Left ventricle myocardium inferior (tissue), 1 donor: ENCODE results near the gene IGFBP3. TPM values are rescaled to one million over a fixed set of nuclear protein-coding genes. Genes with fewer than 3 reads are reported as not detected.
"Not testable (repeated sequence)": the region's sequence is repeated elsewhere in the genome, so short reads cannot be mapped to it uniquely, and the experiment has no call there.

Source experiments
- DNase-seq: peaks from one replicate; pipeline ENCODE4 v3.0.0-alpha.2; 2020
- H3K27ac ChIP-seq: fragments of 200-600 bp; replicated peaks from 2 replicates; pipeline ENCODE4 v1.8.0; 2021
- H3K27me3 ChIP-seq: fragments of 200-600 bp; 2 replicates; pipeline ENCODE4 v1.8.0; 2021; ENCODE audit warnings: low read depth
- H3K36me3 ChIP-seq: fragments of 200-600 bp; 2 replicates; pipeline ENCODE4 v1.8.0; 2021
- H3K4me1 ChIP-seq: fragments of 200-600 bp; 2 replicates; pipeline ENCODE4 v1.8.0; 2021
- H3K4me3 ChIP-seq: fragments of 200-600 bp; 2 replicates; pipeline ENCODE4 v1.8.0; 2021; ENCODE audit warnings: mild to moderate bottlenecking, moderate library complexity
- H3K9me3 ChIP-seq: fragments of 200-600 bp; replicated peaks from 2 replicates; pipeline ENCODE4 v1.8.0; 2021
- intact Hi-C: fragments of 100-400 bp; cut with micrococcal nuclease; formaldehyde crosslinking; loops from one replicate; pipeline ENCODE4 v1.11.0; 2022
- total RNA-seq: library from RNA; stranded (reverse); fragmentation: NEBNext Ultra II Directional; extraction: Animal tissue kit (Norgen Biotek cat#: 25700); gene quantifications from one replicate; pipeline ENCODE4 v1.2.1, GENCODE V29; 2021
- TF ChIP-seq, protein P1 (sequence below): fragments of 200-600 bp; IDR thresholded peaks from 2 replicates; pipeline ENCODE4 v1.8.0; 2021; ENCODE audit warnings: antibody characterized with exemption, mild to moderate bottlenecking, borderline replicate concordance
- donor health status: DM: no; HTN: yes; CAD: no; lungs with severe emphysema.

Gene IGFBP3
- total RNA-seq, 1 donor from 2014 or later: 60.8 TPM

GRCh38 chr7:45940939-45941338, 19.9 kb upstream of the IGFBP3 start:
- Histone ChIP-seq H3K4me3 (no peak overlapping the region), H3K9me3 (no peaks in the 10 kb centered on the region), H3K36me3 (no peaks in the 10 kb centered on the region), H3K27ac (no peak overlapping the region), H3K27me3 (peaks cover 5% of the 10 kb centered on the region), H3K4me1 (no peaks in the 10 kb centered on the region)
- intact Hi-C loops: no loop called here
- TF ChIP-seq, protein P1, sequence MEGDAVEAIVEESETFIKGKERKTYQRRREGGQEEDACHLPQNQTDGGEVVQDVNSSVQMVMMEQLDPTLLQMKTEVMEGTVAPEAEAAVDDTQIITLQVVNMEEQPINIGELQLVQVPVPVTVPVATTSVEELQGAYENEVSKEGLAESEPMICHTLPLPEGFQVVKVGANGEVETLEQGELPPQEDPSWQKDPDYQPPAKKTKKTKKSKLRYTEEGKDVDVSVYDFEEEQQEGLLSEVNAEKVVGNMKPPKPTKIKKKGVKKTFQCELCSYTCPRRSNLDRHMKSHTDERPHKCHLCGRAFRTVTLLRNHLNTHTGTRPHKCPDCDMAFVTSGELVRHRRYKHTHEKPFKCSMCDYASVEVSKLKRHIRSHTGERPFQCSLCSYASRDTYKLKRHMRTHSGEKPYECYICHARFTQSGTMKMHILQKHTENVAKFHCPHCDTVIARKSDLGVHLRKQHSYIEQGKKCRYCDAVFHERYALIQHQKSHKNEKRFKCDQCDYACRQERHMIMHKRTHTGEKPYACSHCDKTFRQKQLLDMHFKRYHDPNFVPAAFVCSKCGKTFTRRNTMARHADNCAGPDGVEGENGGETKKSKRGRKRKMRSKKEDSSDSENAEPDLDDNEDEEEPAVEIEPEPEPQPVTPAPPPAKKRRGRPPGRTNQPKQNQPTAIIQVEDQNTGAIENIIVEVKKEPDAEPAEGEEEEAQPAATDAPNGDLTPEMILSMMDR: no peak
- no peak for DNase-seq

GRCh38 chr7:45940237-45940781, 19.2 kb upstream of the IGFBP3 start:
- H3K4me1 ChIP-seq, H3K36me3 ChIP-seq, H3K4me3 ChIP-seq, intact Hi-C loops, H3K27ac ChIP-seq, H3K9me3 ChIP-seq, H3K27me3 ChIP-seq, DNase-seq: not testable (repeated sequence)

DNA sequence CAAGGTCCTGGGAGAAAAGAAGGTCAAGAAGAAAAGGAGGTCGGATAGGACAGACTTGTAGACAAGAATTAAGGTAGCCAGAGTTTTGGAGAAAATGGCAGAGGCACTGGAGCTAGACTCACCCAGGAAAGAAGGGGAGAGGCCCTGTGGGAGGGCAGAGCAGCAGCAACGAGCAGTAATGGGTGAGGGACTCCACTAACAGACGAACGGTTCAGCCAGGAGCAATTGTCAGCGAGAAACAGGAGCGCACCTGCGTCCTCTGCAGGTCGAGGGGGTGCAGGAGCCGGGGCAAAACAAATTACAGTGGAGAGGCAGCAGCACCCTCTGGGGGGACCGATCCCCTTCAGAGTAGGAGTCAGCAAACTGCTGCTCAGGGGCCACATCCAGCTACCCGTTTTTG, 18.5 kb upstream of the IGFBP3 start:
- DNase-seq: no peak
- Histone ChIP-seq H3K9me3 (no peaks in the 10 kb centered on the region), H3K27me3 (peaks cover 9% of the 10 kb centered on the region), H3K27ac (no peak overlapping the region), H3K4me1 (no peaks in the 10 kb centered on the region), H3K4me3 (no peak overlapping the region), H3K36me3 (no peaks in the 10 kb centered on the region)
- intact Hi-C loops: no loop called here
- TF ChIP-seq, protein P1: no peak

DNA sequence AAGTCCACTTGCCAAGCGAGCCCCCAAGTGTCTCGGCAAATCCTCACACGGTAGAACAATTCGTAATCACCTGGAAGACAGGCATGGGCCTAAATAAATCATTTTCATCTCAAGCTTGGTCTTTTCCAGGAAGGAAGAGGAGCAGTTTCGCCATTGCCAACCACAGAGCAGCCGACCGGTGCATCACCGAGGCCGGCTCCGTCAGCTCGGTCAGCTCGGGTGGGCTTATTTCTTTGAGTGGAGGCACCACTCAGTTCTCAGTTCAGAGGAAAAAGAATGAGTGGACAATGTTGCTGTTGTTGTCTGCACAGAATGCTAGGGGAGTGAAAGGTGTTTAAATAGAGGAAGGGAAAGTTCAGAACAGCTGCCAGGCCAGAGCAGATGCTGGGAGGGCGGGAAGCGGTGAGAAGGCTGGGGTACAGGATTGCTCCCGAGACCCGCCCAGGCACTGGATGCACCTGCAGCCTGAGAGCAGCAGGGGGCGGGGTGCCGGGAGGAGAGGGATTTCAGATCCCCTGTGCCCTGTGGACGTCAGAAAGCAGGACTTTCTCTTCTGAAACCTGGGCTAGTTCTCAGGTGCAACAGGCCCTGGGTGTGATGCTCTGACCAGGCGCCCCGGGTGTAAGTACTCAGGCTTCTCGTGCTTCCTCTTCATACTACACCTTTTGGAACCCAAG, 17.7 kb upstream of the IGFBP3 start:
- DNase-seq: no peak
- TF ChIP-seq, protein P1: no peak
- intact Hi-C loops: no loop called here

DNA sequence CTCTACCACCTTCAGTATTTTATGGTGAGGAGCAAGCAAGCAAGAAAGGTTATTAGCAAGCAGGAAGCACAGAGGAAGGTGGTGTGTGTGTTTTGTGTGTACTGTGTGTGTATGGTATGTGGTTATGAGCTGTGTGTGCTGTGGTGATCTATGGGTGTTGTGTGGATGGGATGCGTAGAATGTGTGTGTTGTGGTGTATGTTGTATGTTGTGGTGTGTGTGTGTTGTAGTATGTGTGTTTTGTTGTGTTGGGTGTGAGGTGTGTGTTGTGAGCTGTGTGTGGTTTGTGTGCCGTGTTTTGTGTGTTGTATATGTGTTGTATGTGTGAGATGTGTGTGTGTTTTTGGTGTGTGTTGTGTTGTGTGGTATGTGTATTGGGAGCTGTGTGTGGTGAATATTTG, 16.8 kb upstream of the IGFBP3 start:
- Histone ChIP-seq H3K4me1 (no peaks in the 10 kb centered on the region), H3K27me3 (peaks cover 9% of the 10 kb centered on the region), H3K27ac (no peak overlapping the region), H3K9me3 (no peaks in the 10 kb centered on the region), H3K36me3 (no peaks in the 10 kb centered on the region), H3K4me3 (no peak overlapping the region)
- intact Hi-C loops: no loop called here
- TF ChIP-seq, protein P1: no peak
- DNase-seq: no peak

More for the DNA sequence above, 17.7 kb upstream of the IGFBP3 start:
- Histone ChIP-seq H3K27me3 (peaks cover 9% of the 10 kb centered on the region), H3K9me3 (no peaks in the 10 kb centered on the region), H3K4me1 (no peaks in the 10 kb centered on the region), H3K27ac (no peak overlapping the region), H3K36me3 (no peaks in the 10 kb centered on the region), H3K4me3 (no peak overlapping the region)

- TF ChIP-seq, protein P1: no peak
- no peak for DNase-seq
- no peaks in the 10 kb centered on the region for H3K4me1 ChIP-seq
- H3K9me3 ChIP-seq: no peaks in the 10 kb centered on the region
- intact Hi-C loops: no loop called here
- H3K27ac ChIP-seq: no peak overlapping the region
- H3K27me3 ChIP-seq: peaks cover 9% of the 10 kb centered on the region
- no peak overlapping the region for H3K4me3 ChIP-seq
- H3K36me3 ChIP-seq: no peaks in the 10 kb centered on the region
These were observed 16.2 kb upstream of the IGFBP3 start for GRCh38 chr7:45937301-45937700.
